Chondrocyte (in vitro differentiated cells): ENCODE results near the gene ADGRV1. TPM values are rescaled to one million over a fixed set of nuclear protein-coding genes. Genes with fewer than 3 reads are reported as not detected.

Experiments
- DNase-seq: peaks from one replicate; pipeline ENCODE4 v3.0.0; 2021; ENCODE audit warnings: mixed read lengths, low spot score
- H3K27ac Mint-ChIP-seq: one replicate; pipeline ENCODE4 v1.8.0; 2021; ENCODE audit warnings: mild to moderate bottlenecking, moderate library complexity, mixed read lengths; ENCODE audit not compliant: unreplicated experiment
- H3K27me3 Mint-ChIP-seq: 2 replicates; pipeline ENCODE4 v1.8.0; 2021; ENCODE audit warnings: low read depth, mixed read lengths
- H3K36me3 Mint-ChIP-seq: 2 replicates; pipeline ENCODE4 v1.8.0; 2021; ENCODE audit warnings: low read depth, mixed read lengths
- H3K4me1 Mint-ChIP-seq: 2 replicates; pipeline ENCODE4 v1.8.0; 2021; ENCODE audit warnings: low read depth, mild to moderate bottlenecking, mixed read lengths
- H3K4me3 Mint-ChIP-seq: one replicate; pipeline ENCODE4 v1.8.0; 2021; ENCODE audit warnings: mild to moderate bottlenecking, moderate library complexity, mixed read lengths; ENCODE audit not compliant: unreplicated experiment
- H3K9me3 Mint-ChIP-seq: 2 replicates; pipeline ENCODE4 v1.8.0; 2021; ENCODE audit warnings: low read depth, mixed read lengths
- CTCF ChIP-seq: fragments of 200-600 bp; sonication (generic); IDR thresholded peaks from 2 replicates; pipeline ENCODE4 v1.5.0; 2021; ENCODE audit warnings: antibody characterized with exemption, mild to moderate bottlenecking, moderate library complexity
- total RNA-seq: library from RNA; stranded (reverse); gene quantifications from 3 replicates; pipeline ENCODE4 v1.2.1, GENCODE V29; 2021

ADGRV1 gene
- total RNA-seq, 1 donor from 2014 or later: 1.5 TPM

DNA sequence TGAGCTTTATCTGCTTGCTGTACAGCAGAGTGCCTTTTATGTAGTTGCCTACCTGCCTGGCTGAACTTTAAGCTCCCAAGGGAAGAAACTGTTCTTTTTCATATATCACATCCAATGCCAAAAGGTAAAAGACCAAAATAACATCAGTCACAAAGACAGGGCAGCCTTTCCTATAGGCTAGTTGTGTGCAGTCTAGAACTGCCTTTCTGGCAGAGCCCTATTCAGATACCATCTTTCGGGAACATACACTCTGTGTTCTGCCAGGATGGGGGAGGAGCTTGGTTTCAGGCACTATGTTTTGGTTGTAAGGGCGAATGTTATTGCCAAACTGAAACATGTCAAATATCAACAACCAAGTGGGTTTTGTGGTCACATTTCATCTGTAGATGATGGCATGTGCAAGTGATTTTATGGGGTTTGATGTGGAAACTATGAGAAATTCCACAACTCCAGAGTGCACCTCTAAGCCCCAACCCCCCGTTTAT, 314.5 kb downstream of the ADGRV1 start:
- Mint-ChIP-seq H3K9me3 (no peaks in the 10 kb centered on the region), H3K4me3 (no peak overlapping the region), H3K27ac (no peak overlapping the region), H3K4me1 (no peaks in the 10 kb centered on the region), H3K27me3 (peaks cover 8% of the 10 kb centered on the region), H3K36me3 (no peaks in the 10 kb centered on the region)
- no peak for DNase-seq
- TF ChIP-seq CTCF: no peak

- no peaks in the 10 kb centered on the region for H3K9me3 Mint-ChIP-seq
- H3K27me3 Mint-ChIP-seq: peaks cover 8% of the 10 kb centered on the region
- H3K4me1 Mint-ChIP-seq: no peaks in the 10 kb centered on the region
- TF ChIP-seq CTCF: no peak
- no peak for DNase-seq
- no peaks in the 10 kb centered on the region for H3K36me3 Mint-ChIP-seq
- H3K4me3 Mint-ChIP-seq: no peak overlapping the region
- no peak overlapping the region for H3K27ac Mint-ChIP-seq
These were observed 315.5 kb downstream of the ADGRV1 start for GRCh38 chr5:90874066-90874465.

GRCh38 chr5:90875456-90875855, 316.9 kb downstream of the ADGRV1 start:
- no peak overlapping the region for H3K27ac Mint-ChIP-seq
- no peak for TF ChIP-seq CTCF
- H3K27me3 Mint-ChIP-seq: peaks cover 5% of the 10 kb centered on the region
- DNase-seq: no peak
- H3K4me3 Mint-ChIP-seq: no peak overlapping the region
- no peaks in the 10 kb centered on the region for H3K4me1 Mint-ChIP-seq
- H3K36me3 Mint-ChIP-seq: no peaks in the 10 kb centered on the region
- no peaks in the 10 kb centered on the region for H3K9me3 Mint-ChIP-seq

DNA sequence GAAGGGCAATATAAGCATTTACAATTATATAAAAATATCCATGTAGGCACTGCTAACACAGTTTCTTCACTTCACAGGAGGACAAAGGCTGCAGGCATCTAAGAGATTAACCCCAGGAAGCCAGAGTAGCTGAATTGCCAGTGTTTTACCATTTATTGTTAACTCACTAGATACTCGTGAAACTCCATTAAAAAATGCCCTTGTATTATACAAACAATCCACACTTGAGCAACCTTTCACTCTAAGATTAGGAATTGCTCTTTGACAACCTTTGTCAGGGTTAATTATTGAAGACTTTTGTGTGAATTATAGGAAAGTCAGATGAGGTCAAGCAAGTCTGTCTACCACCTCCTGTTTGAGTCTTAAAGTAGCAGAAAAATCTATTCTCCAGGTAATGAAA, 317.8 kb downstream of the ADGRV1 start:
- TF ChIP-seq CTCF: no peak
- Mint-ChIP-seq H3K36me3 (no peaks in the 10 kb centered on the region), H3K4me3 (no peak overlapping the region), H3K4me1 (no peaks in the 10 kb centered on the region), H3K27me3 (peaks cover 5% of the 10 kb centered on the region), H3K9me3 (no peaks in the 10 kb centered on the region), H3K27ac (no peak overlapping the region)
- DNase-seq: no peak

DNA sequence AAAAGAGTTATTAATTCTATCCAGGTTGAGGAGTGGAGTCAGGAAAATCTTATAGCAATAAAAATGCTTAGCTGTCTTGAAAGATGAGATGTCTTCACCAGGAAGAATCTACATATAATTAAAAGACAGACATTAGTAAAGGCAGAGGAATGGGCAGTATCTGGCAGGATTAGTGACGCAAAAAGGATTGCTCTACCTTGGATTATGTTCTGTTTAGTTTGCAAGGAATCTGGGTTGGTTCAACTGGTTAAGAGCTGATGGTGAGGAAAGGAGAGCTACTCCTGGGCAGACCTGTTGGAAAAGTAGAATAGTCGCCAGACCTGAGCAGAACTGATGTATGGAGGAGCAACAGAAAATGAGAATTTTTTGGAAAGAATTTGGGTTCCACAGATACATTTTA, 318.5 kb downstream of the ADGRV1 start:
- H3K4me1 Mint-ChIP-seq: no peaks in the 10 kb centered on the region
- no peaks in the 10 kb centered on the region for H3K36me3 Mint-ChIP-seq
- H3K27ac Mint-ChIP-seq: no peak overlapping the region
- no peaks in the 10 kb centered on the region for H3K9me3 Mint-ChIP-seq
- no peak for DNase-seq
- no peak overlapping the region for H3K4me3 Mint-ChIP-seq
- peaks cover 5% of the 10 kb centered on the region for H3K27me3 Mint-ChIP-seq
- no peak for TF ChIP-seq CTCF
